GM19099 (cell line): ENCODE measurements around the gene KRTAP10-9.
"Not testable (repeated sequence)": the region's sequence is repeated elsewhere in the genome, so short reads cannot be mapped to it uniquely, and the experiment has no call there.

ENCODE experiments used
- POLR2A ChIP-seq: IDR thresholded peaks from 3 replicates; pipeline ENCODE4 v1.6.1; 2011; ENCODE audit warnings: low read depth; ENCODE audit not compliant: insufficient read length; ENCODE audit errors: extremely low read depth

KRTAP10-9 gene, protein sequence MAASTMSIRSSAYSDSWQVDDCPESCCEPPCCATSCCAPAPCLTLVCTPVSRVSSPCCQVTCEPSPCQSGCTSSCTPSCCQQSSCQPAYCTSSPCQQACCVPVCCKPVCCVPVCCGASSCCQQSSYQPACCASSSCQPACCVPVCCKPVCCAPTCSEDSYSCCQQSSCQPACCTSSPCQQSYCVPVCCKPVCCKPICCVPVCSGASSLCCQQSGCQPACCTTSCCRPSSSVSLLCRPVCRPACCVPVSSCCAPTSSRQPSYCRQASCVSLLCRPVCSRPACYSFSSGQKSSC

GRCh38 chr21:44626673-44627143, at the start of gene KRTAP10-9:
Gene KRTAP10-9 (plus strand): TSS chr21:44627093. CDS start chr21:44627172, 79 bp downstream.
- no peak for TF ChIP-seq POLR2A

GRCh38 chr21:44578371-44579055, 48.4 kb upstream of the KRTAP10-9 start:
- no peak for TF ChIP-seq POLR2A

DNA sequence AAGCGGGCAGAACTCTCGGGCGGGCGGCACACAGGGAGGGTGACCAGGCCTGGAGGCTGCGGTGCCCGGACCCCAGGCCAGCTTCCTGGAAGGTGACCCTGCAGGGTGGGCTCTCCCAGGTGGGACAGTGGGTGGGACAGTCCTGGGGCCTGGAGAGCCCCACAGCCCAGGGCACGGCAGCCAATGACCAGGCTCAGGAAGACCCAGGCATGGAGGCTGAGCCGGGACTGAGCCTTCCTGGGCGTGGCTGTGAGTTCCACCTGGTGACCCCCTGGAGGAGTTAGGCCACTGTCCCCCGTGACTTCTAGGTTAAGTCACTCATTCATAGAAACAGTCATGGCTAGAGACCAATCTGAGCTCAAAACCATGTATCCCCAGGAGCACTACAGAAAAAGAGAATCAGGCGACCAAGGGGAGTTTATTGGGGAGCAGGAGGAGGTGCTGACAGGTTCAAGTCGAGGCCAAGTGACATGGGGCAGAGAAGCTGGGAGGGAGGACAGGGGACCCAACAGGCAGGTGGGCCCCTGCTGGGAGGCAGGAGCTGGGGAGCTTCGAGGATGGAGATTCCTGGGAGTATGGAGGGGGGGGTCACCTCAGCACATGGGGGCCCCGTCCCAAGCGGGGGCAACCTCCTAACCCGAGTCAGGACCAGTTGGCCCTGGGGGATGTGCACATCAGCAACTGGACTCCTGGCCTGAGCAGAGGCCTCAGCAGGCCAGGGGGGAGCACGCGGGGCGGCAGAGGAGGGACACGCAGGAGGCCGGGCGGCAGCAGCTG, 47.6 kb upstream of the KRTAP10-9 start:
- TF ChIP-seq POLR2A, result no peak

- TF ChIP-seq POLR2A, result no peak
Observed at GRCh38 chr21:44579833-44580144, 47.1 kb upstream of the KRTAP10-9 start.

DNA sequence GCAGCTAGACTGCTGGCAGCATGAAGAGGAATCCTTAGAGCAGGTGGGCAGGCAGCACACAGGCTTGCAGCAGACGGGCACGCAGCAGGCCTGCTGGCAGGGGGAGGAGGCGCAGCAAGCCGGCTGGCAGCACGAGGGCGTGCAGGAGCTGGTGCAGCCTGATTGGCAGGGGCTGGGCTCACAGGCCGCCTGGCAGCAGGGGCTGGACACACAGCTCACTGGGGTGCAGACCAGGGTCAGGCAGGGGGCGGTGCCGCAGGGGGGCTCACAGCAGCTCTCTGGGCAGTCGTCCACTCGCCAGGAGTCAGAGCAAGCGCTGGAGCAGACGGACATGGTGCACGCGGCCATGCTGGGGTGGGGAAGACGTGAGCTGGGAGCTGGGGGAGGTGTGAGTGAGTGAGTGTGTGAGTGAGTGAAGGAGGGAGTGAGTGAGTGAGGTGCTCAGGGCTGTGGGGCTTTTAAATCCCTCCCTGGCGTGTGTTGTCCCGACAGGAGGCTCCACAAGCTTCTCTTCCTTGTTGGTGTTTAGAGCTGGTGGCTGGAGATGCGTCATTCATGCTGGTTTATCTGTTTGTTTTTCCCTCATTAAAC, 46.6 kb upstream of the KRTAP10-9 start, which contains the start of gene KRTAP10-5:
Gene KRTAP10-5, minus strand, starts transcription at position 374 of the 591 bp plus-strand sequence. Its CDS starts 26 bp downstream, at position 348.
- TF ChIP-seq POLR2A, result not testable (repeated sequence)

DNA sequence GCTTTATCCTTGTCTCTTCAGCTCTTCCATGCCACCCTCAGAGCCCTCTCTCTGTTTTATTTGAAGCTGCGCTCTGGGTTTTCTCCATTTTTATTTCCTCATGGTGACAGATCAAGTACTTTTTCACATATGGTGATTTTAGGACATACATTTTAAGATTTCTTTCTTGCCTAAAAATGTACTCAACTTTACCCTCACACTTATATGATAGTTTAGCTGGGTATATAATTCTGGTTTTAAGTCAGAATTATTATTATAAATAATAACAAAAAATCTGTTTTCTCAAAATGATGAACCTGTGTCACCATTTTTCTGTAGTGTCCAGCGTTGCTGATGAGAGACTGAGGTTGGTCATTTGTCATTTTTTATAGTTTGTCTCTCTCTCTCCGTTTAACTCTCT, 45.7 kb upstream of the KRTAP10-9 start:
- TF ChIP-seq POLR2A, result no peak

GRCh38 chr21:44582055-44582454, 44.8 kb upstream of the KRTAP10-9 start:
- no peak for TF ChIP-seq POLR2A

- TF ChIP-seq POLR2A, result no peak
Observed at GRCh38 chr21:44583089-44583799, 43.6 kb upstream of the KRTAP10-9 start.

DNA sequence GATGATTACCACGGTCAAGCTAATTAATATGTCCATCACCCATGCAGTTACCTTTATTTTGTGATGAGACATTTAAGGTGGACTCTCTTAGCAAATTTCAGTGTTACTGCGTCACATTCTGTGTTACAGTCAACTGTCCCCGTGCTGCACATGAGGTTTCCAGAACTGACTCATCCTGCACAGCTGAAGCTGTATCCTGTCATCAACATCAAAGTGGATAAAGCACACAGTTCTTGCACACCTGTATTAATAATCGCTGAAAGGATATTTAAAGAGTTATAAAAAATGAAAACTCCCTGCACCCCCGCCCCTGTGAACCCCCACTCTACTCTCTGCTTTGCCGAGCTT, 43.1 kb upstream of the KRTAP10-9 start:
- TF ChIP-seq POLR2A, result no peak

GRCh38 chr21:44585892-44586291, 41.0 kb upstream of the KRTAP10-9 start:
- no peak for TF ChIP-seq POLR2A

- TF ChIP-seq POLR2A, result no peak
Observed at GRCh38 chr21:44589094-44589493, 37.8 kb upstream of the KRTAP10-9 start.

DNA sequence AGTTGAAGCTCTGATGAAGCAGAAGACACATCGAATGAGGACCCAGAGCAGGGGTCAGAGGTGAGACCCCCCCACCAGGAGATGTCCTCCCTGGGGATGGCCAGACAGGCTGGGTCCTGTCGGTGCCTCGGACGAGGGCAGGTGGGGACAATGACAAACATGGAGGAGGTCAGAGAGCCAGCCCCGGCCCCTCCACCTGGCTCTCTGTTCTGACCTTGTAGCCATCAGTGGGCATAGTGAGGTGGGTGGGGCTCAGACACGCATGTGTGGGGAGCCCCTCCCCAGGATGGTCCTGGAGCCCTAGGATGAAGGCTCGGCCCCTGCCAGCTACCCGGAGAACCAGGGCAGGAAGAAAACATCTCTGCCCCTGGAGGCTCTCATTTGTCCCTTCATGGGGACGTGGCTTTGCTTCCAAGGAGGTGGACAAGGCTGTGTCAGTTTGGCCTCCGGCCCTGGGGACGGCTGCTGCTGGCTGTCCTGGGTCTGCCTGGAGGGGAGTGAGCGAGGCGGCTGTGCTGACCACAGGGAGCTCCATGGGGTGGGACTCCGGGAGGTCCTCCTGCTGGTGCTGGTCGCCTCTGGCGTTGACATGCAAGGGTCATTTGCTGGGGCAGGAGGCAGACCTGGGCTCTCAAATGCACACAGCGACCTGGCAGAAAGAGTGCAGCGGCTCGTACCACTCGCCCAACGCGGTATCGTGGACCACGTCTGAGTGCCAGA, 37.1 kb upstream of the KRTAP10-9 start:
- TF ChIP-seq POLR2A, result no peak

DNA sequence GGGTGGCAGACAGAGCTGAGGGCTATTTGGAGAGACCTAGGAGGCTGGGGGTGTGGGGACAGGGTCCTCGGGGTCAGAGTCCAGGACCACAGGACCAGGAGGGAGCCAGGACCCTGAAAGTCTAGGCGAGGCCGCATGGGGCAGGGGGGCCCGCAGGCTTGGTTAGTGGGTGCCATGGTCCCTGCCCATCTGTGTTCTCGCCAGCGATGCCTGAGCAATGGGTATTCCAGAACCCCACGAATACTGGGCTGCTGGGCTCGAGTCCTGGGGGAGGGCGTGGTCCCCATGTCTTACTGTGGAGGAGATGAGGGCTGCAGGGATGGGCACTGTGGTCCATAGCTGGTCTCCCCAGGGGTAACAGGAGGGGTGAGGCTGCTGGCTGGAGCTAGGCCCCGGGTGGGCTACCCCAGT, 36.6 kb upstream of the KRTAP10-9 start:
- no peak for TF ChIP-seq POLR2A
